Measurements from ENCODE around the gene HMGXB3. TPM values are rescaled to one million over a fixed set of nuclear protein-coding genes. Genes with fewer than 3 reads are reported as not detected.

The HMGXB3 gene
- total and polyA plus RNA-seq, 2 of the 13 experiments (the other 11 are each of a cell fraction or from before 2014, with no cell fraction given): 18.8 to 23.8 TPM

- TF ChIP-seq ZBTB44 (CRISPR knock-in tag; IDR thresholded peaks at IDR 0.05) (no peak), ZNF354B (CRISPR knock-in tag; IDR thresholded peaks at IDR 0.05) (no peak), TBP (CRISPR knock-in tag; IDR thresholded peaks at IDR 0.05) (no peak), NR2F1 (CRISPR knock-in tag; IDR thresholded peaks at IDR 0.05) (no peak), ZNF761 (CRISPR knock-in tag; conservative IDR thresholded peaks at IDR 0.05) (no peak), LRRFIP1 (CRISPR knock-in tag; conservative IDR thresholded peaks at IDR 0.05) (no peak), TMF1 (CRISPR knock-in tag; IDR thresholded peaks at IDR 0.05; ENCODE audit: low read depth) (no peak; the same call in 1 of the 2 replicates), NONO (IDR thresholded peaks at IDR 0.05) (no peak), NONO (CRISPR knock-in tag; conservative IDR thresholded peaks at IDR 0.05) (no peak), ZFP41 (CRISPR knock-in tag; IDR thresholded peaks at IDR 0.05; ENCODE audit: borderline replicate concordance) (no peak), ZNF546 (CRISPR knock-in tag; conservative IDR thresholded peaks at IDR 0.05) (no peak), ZKSCAN1 (IDR thresholded peaks at IDR 0.05; ENCODE audit: low read length) (no peak), MBD4 (IDR thresholded peaks at IDR 0.05; ENCODE audit: borderline replicate concordance, low read length) (no peak), GFI1 (CRISPR knock-in tag; IDR thresholded peaks at IDR 0.05; ENCODE audit: borderline replicate concordance) (no peak), ZNF17 (CRISPR knock-in tag; IDR thresholded peaks at IDR 0.05) (no peak), MXI1 (IDR thresholded peaks at IDR 0.05; ENCODE audit: borderline replicate concordance, low read depth, low read length) (no peak), SP1 (IDR thresholded peaks at IDR 0.05) (no peak), SP1 (CRISPR knock-in tag; IDR thresholded peaks at IDR 0.05) (no peak), ZNF331 (CRISPR knock-in tag; IDR thresholded peaks at IDR 0.05) (no peak), ZFP36 (IDR thresholded peaks at IDR 0.05; ENCODE audit: borderline replicate concordance, low read depth, low read length, partially characterized antibody) (no peak), ZNF451 (CRISPR knock-in tag; IDR thresholded peaks at IDR 0.05) (peak; percentile 14; the same call in 1 of the 2 replicates)
- TF ChIP-seq, protein P1, sequence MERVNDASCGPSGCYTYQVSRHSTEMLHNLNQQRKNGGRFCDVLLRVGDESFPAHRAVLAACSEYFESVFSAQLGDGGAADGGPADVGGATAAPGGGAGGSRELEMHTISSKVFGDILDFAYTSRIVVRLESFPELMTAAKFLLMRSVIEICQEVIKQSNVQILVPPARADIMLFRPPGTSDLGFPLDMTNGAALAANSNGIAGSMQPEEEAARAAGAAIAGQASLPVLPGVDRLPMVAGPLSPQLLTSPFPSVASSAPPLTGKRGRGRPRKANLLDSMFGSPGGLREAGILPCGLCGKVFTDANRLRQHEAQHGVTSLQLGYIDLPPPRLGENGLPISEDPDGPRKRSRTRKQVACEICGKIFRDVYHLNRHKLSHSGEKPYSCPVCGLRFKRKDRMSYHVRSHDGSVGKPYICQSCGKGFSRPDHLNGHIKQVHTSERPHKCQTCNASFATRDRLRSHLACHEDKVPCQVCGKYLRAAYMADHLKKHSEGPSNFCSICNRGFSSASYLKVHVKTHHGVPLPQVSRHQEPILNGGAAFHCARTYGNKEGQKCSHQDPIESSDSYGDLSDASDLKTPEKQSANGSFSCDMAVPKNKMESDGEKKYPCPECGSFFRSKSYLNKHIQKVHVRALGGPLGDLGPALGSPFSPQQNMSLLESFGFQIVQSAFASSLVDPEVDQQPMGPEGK (CRISPR knock-in tag; IDR thresholded peaks at IDR 0.05): no peak
- TF ChIP-seq, protein P2, sequence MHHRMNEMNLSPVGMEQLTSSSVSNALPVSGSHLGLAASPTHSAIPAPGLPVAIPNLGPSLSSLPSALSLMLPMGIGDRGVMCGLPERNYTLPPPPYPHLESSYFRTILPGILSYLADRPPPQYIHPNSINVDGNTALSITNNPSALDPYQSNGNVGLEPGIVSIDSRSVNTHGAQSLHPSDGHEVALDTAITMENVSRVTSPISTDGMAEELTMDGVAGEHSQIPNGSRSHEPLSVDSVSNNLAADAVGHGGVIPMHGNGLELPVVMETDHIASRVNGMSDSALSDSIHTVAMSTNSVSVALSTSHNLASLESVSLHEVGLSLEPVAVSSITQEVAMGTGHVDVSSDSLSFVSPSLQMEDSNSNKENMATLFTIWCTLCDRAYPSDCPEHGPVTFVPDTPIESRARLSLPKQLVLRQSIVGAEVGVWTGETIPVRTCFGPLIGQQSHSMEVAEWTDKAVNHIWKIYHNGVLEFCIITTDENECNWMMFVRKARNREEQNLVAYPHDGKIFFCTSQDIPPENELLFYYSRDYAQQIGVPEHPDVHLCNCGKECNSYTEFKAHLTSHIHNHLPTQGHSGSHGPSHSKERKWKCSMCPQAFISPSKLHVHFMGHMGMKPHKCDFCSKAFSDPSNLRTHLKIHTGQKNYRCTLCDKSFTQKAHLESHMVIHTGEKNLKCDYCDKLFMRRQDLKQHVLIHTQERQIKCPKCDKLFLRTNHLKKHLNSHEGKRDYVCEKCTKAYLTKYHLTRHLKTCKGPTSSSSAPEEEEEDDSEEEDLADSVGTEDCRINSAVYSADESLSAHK (CRISPR knock-in tag; IDR thresholded peaks at IDR 0.05; ENCODE audit: borderline replicate concordance): no peak
Observed at GRCh38 chr5:150000990-150001659, 586 bp downstream of the HMGXB3 start (continued).
